ENCODE data around the gene ST3GAL2. TPM values are rescaled to one million over a fixed set of nuclear protein-coding genes. Genes with fewer than 3 reads are reported as not detected.

The ST3GAL2 gene
- total and polyA plus RNA-seq, 4 donors: 8.4 to 37.0 (median 30.5) TPM

- DNase-seq: no peak
- Histone ChIP-seq H3K27me3 (ENCODE audit: control insufficient read depth in 3 of 3, insufficient read depth in 3 of 3, low read length in 2 of 3) (no peaks in the 10 kb centered on the region), H3K4me3 (no peak overlapping the region), H3K9ac (ENCODE audit: insufficient read depth in 1 of 2, low read length in 2 of 2) (no peak overlapping the region), H3K27ac (ENCODE audit: low read depth in 1 of 2, low read length in 1 of 2) (no peak overlapping the region), H3K4me1 (ENCODE audit: control insufficient read depth in 5 of 5, insufficient read depth in 5 of 5, low read length in 5 of 5) (peaks cover 0 to 18% (median 7%) of the 10 kb centered on the region in 5 donors), H3K9me3 (ENCODE audit: control insufficient read depth in 4 of 4, insufficient read depth in 3 of 4, low read length in 3 of 4) (no peaks in the 10 kb centered on the region), H3K36me3 (ENCODE audit: control insufficient read depth in 4 of 4, insufficient read depth in 4 of 4, low read length in 4 of 4) (peaks cover 0 to 16% (median 9%) of the 10 kb centered on the region in 4 donors)
- WGBS, 2 donors: 90 to 91% methylated on average over 6 of the region's 6 CpGs
- ATAC-seq (ENCODE audit: insufficient read depth, low FRiP score): no peak
- TF ChIP-seq CTCF (IDR thresholded peaks at IDR 0.05; ENCODE audit: control extremely low read depth, extremely low read depth): no peak
These were observed 55.4 kb downstream of the ST3GAL2 start for GRCh38 chr16:70383421-70383960.

DNA sequence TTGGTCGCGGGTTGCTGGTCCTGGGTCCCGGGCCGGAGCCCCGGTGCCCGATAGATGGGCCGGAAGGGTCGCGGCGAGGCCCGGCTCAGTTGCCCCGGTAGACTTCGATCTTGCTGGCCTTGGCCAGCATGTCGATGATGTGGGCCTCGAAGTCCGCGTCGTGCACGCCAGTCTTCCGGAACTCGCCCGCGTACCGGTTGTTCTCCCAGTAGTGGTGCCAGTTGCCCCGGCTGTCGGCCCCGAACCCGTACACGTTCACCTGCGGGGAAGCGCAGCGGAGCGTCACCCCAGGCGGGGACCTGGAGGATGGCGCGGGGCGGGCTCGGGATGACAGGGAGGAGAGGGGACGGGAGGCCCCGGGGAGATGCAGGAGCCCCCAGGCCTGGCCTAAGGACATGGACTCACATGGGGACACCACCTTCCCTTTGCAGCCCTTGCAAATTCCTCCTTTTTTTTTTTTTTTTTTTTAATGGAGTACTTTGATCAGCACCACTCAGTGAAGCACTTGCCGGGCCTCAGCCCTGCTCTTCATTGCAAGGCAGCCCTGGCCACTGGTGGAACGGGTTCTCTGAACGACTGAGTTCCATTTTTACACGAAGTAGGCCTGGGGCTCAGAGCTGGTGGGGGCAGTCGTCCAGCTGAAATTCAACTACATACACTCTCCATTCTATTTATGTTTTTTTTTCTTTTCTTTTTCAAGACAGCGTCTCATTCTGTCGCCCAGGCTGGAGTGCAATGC, 57.1 kb downstream of the ST3GAL2 start:
- H3K9ac ChIP-seq (ENCODE audit: insufficient read depth in 1 of 2, low read length in 2 of 2): no peak overlapping the region
- WGBS, 2 donors: 14 to 20% methylated on average over 47 of the region's 47 CpGs
- no peak for TF ChIP-seq CTCF (IDR thresholded peaks at IDR 0.05; ENCODE audit: control extremely low read depth, extremely low read depth)
- H3K9me3 ChIP-seq (ENCODE audit: control insufficient read depth in 4 of 4, insufficient read depth in 3 of 4, low read length in 3 of 4): no peaks in the 10 kb centered on the region
- peak overlapping the region; percentile 46 to 87 for H3K27ac ChIP-seq (ENCODE audit: low read depth in 1 of 2, low read length in 1 of 2)
- H3K36me3 ChIP-seq (ENCODE audit: control insufficient read depth in 4 of 4, insufficient read depth in 4 of 4, low read length in 4 of 4): peaks cover 0 to 12% (median 6%) of the 10 kb centered on the region in 4 donors
- ATAC-seq (ENCODE audit: insufficient read depth, low FRiP score) (peak; percentile 10), DNase-seq (peak; percentile 17 to 37 (median 36))
- peak overlapping the region; percentile 59 for H3K4me3 ChIP-seq
- peaks cover 0 to 18% (median 7%) of the 10 kb centered on the region in 5 donors for H3K4me1 ChIP-seq (ENCODE audit: control insufficient read depth in 5 of 5, insufficient read depth in 5 of 5, low read length in 5 of 5)
- H3K27me3 ChIP-seq (ENCODE audit: control insufficient read depth in 3 of 3, insufficient read depth in 3 of 3, low read length in 2 of 3): no peaks in the 10 kb centered on the region

DNA sequence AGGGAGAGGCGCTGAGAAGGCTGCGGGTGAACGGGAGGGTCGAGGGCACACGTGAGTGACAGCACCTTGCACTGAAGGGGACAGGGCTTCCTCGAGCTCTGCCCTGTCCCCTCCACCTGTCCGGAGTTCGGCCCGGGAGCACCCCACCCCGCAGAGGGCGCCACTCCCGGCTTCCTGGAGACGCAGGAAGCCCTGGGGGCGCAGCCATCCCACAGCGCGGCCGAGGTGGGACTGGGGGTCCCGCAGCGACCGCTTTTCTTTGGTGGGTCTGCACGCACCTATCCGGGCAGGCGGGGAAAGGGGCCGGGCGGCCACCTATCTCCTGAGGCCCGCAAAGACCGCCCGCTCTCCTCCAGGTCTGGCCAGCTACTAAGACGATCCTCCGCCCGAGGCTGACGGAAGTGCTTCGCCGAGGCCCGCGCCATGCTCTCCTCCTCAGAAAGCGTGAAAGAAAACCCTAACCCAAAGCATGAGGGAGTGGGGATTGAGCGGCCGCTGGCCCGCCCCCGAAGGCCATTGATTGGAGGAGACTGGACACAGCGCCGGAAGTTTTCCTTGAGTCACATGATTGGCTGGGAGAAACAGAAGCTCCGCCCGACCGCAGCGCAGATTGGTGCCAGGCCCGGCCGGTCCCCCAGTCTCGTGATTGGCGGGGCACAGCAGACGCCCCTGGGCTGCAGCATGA, 57.8 kb downstream of the ST3GAL2 start:
- Histone ChIP-seq H3K4me1 (ENCODE audit: control insufficient read depth in 5 of 5, insufficient read depth in 5 of 5, low read length in 5 of 5) (peaks cover 0 to 18% (median 7%) of the 10 kb centered on the region in 5 donors), H3K4me3 (peak overlapping the region; percentile 59)
- WGBS, 2 donors: 1% methylated on average over 49 to 52 of the region's 52 CpGs

More for the DNA sequence above, 57.8 kb downstream of the ST3GAL2 start:
- Histone ChIP-seq H3K9ac (ENCODE audit: insufficient read depth in 1 of 2, low read length in 2 of 2) (peak overlapping the region; percentile 39 to 55), H3K36me3 (ENCODE audit: control insufficient read depth in 4 of 4, insufficient read depth in 4 of 4, low read length in 4 of 4) (peaks cover 0 to 14% (median 7%) of the 10 kb centered on the region in 4 donors), H3K27me3 (ENCODE audit: control insufficient read depth in 3 of 3, insufficient read depth in 3 of 3, low read length in 2 of 3) (no peaks in the 10 kb centered on the region), H3K27ac (ENCODE audit: low read depth in 1 of 2, low read length in 1 of 2) (peak overlapping the region; percentile 88 to 89), H3K9me3 (ENCODE audit: control insufficient read depth in 4 of 4, insufficient read depth in 3 of 4, low read length in 3 of 4) (no peaks in the 10 kb centered on the region)
- no peak for TF ChIP-seq CTCF (IDR thresholded peaks at IDR 0.05; ENCODE audit: control extremely low read depth, extremely low read depth)
- peak; percentile 97 to 98 (median 98) for DNase-seq
- peak; percentile 97 for ATAC-seq (ENCODE audit: insufficient read depth, low FRiP score)

Data from lung (tissue), 12 donors.